Measurements from ENCODE around the gene NHSL2.

NHSL2 gene

GRCh38 chrX:72127332-72127731 is 216.7 kb downstream of the NHSL2 start:
- no peak for DNase-seq (ENCODE audit: low read depth)
- no peak for TF ChIP-seq CTCF (IDR thresholded peaks at IDR 0.05; ENCODE audit: control insufficient read depth, extremely low read depth, insufficient read depth)
- H3K4me3 ChIP-seq (ENCODE audit: low read depth, low read length) = no peak overlapping the region

DNA sequence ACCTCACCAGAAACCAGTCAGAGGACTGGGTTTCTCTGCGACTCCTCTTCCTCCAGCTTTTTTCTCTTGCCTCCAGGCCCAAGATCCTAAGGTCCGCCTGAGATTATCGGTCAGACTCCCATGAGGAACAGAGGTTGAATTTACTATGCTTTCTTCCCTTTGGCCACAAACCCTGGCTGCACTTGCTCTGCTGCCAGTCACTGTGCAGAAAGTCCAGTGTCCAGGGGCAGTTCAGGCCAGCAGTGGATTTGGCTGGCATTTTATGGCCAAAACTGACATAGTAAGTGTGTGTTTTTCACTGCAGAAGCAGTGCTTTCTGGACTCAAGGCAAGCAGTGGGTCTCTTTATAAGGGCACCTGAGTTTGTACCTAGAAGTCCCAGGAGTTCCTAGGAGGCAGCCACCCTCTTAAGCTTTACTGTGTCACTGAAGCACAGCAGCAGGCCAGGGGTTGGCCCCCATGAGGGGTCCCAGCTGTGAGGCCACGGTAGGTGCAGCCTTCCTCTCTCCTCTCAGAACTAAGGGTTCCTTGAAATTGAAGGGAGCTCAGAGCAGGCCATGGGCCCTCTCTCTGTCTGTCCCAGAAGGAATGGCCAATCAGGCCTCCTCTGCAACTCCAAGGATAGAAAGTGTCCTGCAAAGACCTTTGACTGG is 217.7 kb downstream of the NHSL2 start:
- no peak overlapping the region for H3K4me3 ChIP-seq (ENCODE audit: low read depth, low read length)
- no peak for TF ChIP-seq CTCF (IDR thresholded peaks at IDR 0.05; ENCODE audit: control insufficient read depth, extremely low read depth, insufficient read depth)
- DNase-seq (ENCODE audit: low read depth) = no peak

- H3K4me3 ChIP-seq (ENCODE audit: low read depth, low read length) = no peak overlapping the region
- TF ChIP-seq CTCF (IDR thresholded peaks at IDR 0.05; ENCODE audit: control insufficient read depth, extremely low read depth, insufficient read depth) = 0 out of 2 replicates have a peak, but pooled peaks have one; percentile 14
- DNase-seq (ENCODE audit: low read depth) = no peak
Measured at GRCh38 chrX:72128881-72129280, 218.2 kb downstream of the NHSL2 start.

DNA sequence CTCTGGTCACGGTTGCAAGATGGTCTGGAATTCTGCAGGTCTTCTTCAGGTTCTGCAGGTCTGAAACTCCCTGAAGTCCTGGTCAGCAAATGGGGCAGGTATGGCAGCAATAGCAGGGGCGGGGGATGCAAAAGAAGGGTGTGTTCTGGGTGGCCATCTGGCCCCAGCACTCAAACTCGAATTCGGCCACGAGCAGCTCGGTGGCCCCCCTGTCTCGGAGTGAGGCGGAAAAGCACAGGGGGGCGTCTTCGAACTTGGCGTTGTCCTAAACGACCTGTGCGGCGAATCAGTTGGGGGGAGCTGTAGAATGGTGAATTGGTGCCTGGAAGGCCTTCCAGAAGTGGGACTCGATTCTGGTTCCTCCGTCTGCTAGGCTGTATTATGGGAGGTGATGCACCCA is 219.0 kb downstream of the NHSL2 start:
- no peak for TF ChIP-seq CTCF (IDR thresholded peaks at IDR 0.05; ENCODE audit: control insufficient read depth, extremely low read depth, insufficient read depth)
- H3K4me3 ChIP-seq (ENCODE audit: low read depth, low read length) = no peak overlapping the region
- no peak for DNase-seq (ENCODE audit: low read depth)

GRCh38 chrX:72130156-72130761 is 219.6 kb downstream of the NHSL2 start:
- TF ChIP-seq CTCF (IDR thresholded peaks at IDR 0.05; ENCODE audit: control insufficient read depth, extremely low read depth, insufficient read depth) = no peak
- no peak overlapping the region for H3K4me3 ChIP-seq (ENCODE audit: low read depth, low read length)
- DNase-seq (ENCODE audit: low read depth) = no peak

GRCh38 chrX:72130762-72131250 is 220.2 kb downstream of the NHSL2 start:
- no peak for TF ChIP-seq CTCF (IDR thresholded peaks at IDR 0.05; ENCODE audit: control insufficient read depth, extremely low read depth, insufficient read depth)
- H3K4me3 ChIP-seq (ENCODE audit: low read depth, low read length) = no peak overlapping the region; the same call in 1 of the 2 replicates
- no peak for DNase-seq (ENCODE audit: low read depth)

Data from LNCaP clone FGC (cell line).